Measurements from ENCODE around the gene LIN52.

The LIN52 gene

DNA sequence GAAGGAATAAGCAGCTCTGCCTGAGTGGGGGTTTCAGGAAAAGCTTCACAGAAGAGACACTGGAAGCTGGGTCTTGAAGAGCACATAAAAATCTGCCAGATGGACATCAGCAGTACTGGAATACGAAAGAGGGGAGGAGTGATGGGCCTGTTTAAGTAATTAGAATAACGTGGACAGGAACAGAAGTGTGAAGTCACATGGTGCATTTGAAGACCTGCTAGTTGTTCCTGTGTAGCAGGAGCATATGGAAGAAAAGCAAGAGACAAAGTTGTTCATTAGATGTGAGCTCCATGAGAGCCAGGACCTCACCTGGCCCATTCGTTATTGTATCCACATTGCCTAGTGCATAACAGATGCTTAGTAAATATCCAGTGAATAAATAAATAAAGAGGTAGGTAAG is 85.2 kb downstream of the LIN52 start:
- Mint-ChIP-seq H3K4me3 (no peak overlapping the region), H3K27ac (peak overlapping the region in 1 of 2 donors; percentile 3), H3K27me3 (no peaks in the 10 kb centered on the region), H3K9me3 (no peaks in the 10 kb centered on the region), H3K4me1 (ENCODE audit: low read depth in 2 of 2) (no peaks in the 10 kb centered on the region), H3K36me3 (ENCODE audit: insufficient read depth) (peaks cover 8% of the 10 kb centered on the region)
- ATAC-seq (replicated peaks) (no peak), DNase-seq (no peak)

DNA sequence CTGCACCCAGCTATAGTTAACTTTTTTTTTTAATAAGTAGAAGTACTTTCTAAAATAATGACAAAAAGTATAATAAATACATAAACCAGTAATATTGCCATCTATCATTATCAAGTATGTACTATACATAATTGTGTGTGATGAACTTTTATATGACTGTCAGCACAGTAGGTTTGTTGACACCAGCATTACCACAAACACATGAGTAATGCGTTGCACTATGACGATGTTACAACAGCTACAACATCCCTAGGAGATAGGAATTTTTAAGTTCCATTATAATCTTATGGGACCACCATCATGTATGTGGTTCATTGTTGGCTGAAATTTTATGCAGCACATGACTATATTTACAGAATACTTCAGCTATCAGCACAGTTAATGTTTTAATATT is 91.6 kb downstream of the LIN52 start:
- Mint-ChIP-seq H3K9me3 (no peaks in the 10 kb centered on the region), H3K4me1 (ENCODE audit: low read depth in 2 of 2) (no peaks in the 10 kb centered on the region), H3K4me3 (no peak overlapping the region), H3K27me3 (no peaks in the 10 kb centered on the region), H3K27ac (no peak overlapping the region), H3K36me3 (ENCODE audit: insufficient read depth) (no peaks in the 10 kb centered on the region)
- no peak for ATAC-seq (replicated peaks)
- no peak for DNase-seq

DNA sequence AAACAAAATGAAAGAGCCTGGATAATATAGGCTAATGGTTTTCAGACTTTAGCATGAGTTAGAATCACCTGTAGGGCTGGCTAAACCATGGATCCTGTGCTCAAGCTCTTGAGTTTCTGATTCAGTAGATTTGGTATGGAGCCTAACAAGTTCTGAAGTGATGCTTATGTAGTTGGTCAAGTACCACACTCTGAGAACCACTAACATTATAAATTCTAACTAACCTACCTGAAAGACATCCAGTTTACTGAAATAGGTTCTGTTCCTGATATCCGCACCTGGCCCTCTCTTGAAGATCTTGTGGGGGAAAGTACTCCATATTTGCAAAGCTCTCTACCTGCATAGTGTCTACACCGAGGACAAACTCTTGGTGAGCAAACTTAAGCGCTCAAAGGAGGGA is 95.1 kb downstream of the LIN52 start:
- Mint-ChIP-seq H3K9me3 (no peaks in the 10 kb centered on the region), H3K4me1 (ENCODE audit: low read depth in 2 of 2) (no peaks in the 10 kb centered on the region), H3K27ac (no peak overlapping the region), H3K4me3 (no peak overlapping the region), H3K27me3 (no peaks in the 10 kb centered on the region), H3K36me3 (ENCODE audit: insufficient read depth) (no peaks in the 10 kb centered on the region)
- ATAC-seq (replicated peaks) (no peak), DNase-seq (no peak)

DNA sequence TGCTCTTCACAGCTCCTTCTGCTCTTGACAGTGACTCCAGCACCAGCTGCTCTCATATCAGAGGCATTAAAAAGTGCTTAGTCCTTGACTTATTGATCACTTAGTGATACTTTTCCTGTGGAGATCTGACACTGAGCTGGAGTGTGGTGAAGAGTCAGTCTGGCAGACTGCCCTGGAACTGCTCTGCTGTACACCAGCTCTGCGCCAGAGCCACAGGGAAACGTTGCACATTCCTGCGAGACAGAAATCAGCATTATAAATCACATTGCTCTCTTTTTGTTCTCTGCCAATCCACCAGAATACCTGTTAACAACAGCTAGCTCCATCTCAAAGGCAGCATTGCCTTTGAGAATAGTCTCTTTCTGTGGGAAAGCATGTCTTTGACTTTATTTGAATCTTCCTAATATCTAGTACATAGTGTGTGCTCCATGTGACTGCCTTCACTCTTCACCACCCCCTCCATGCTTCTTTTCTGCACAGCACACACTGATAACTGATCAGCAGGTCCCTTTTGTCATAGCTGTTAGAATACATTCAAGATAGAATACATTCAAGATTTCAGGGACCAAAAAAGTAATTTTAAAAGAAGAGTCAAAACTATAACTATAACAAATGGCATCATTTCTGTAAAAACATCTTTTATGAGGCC is 106.3 kb downstream of the LIN52 start:
- peaks cover 6% of the 10 kb centered on the region for H3K36me3 Mint-ChIP-seq (ENCODE audit: insufficient read depth)
- H3K4me1 Mint-ChIP-seq (ENCODE audit: low read depth in 2 of 2): no peaks in the 10 kb centered on the region
- DNase-seq (no peak), ATAC-seq (replicated peaks) (no peak)
- H3K9me3 Mint-ChIP-seq: no peaks in the 10 kb centered on the region
- no peaks in the 10 kb centered on the region for H3K27me3 Mint-ChIP-seq
- no peak overlapping the region for H3K27ac Mint-ChIP-seq
- H3K4me3 Mint-ChIP-seq: no peak overlapping the region

DNA sequence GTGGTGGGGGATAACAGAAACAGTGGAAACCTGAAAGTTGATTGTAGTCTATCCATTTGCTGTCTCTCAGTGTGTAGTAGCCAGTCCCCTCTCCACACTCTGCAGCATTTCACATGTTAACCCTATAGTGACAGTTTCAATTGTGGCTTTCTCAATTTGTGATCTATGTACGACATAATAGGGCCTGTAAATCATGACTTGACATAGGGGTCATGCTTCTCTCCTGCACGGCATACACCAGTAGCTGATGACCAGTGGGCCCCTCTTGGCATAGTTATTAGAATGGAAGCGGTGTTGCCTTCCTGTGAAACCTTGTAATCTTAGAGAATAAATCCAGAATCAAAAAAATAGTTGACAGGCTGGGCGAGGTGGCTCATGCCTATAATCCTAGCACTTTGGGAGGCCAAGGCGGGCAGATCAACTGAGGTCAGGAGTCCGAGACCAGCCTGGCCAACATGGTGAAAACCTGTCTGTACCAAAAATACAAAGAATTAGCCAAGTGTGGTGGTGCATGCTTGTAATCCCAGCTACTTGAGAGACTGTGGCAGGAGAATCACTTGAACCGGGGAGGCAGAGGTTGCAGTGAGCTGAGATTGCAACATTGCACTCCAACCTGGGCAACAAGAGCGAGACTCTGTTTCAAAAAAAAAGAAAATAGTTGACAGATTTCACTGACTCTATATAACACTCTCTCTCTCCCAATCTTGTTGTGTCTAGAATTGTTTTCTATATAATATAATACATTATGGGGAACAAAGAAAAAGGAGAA is 109.9 kb downstream of the LIN52 start:
- Mint-ChIP-seq H3K4me3 (no peak overlapping the region), H3K27me3 (no peaks in the 10 kb centered on the region), H3K9me3 (no peaks in the 10 kb centered on the region), H3K4me1 (ENCODE audit: low read depth in 2 of 2) (no peaks in the 10 kb centered on the region), H3K27ac (no peak overlapping the region), H3K36me3 (ENCODE audit: insufficient read depth) (peaks cover 12% of the 10 kb centered on the region)
- ATAC-seq (replicated peaks) (no peak), DNase-seq (no peak)

DNA sequence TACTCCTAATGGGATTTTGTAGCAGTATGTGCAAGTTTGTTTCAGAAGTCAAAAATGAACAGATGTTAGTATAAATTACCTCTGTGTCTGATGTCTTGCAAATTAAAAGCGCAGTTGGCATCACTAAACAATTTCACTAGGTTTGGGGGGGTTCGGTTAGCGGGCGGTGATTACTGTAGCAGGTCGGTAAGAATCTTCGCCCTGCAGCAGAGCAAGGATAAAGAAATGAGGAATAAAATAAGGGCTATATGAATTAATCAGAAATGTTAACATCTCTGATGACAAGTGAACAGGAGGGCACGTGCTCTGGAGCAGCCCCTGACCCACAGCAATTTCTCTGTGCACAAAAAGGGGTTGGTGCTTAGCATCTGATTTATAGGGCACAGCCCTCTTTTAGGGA is 110.9 kb downstream of the LIN52 start:
- ATAC-seq (replicated peaks) (no peak), DNase-seq (no peak)
- no peak overlapping the region for H3K4me3 Mint-ChIP-seq
- no peaks in the 10 kb centered on the region for H3K9me3 Mint-ChIP-seq
- peaks cover 9% of the 10 kb centered on the region for H3K36me3 Mint-ChIP-seq (ENCODE audit: insufficient read depth)
- no peak overlapping the region for H3K27ac Mint-ChIP-seq
- no peaks in the 10 kb centered on the region for H3K4me1 Mint-ChIP-seq (ENCODE audit: low read depth in 2 of 2)
- H3K27me3 Mint-ChIP-seq: no peaks in the 10 kb centered on the region

DNA sequence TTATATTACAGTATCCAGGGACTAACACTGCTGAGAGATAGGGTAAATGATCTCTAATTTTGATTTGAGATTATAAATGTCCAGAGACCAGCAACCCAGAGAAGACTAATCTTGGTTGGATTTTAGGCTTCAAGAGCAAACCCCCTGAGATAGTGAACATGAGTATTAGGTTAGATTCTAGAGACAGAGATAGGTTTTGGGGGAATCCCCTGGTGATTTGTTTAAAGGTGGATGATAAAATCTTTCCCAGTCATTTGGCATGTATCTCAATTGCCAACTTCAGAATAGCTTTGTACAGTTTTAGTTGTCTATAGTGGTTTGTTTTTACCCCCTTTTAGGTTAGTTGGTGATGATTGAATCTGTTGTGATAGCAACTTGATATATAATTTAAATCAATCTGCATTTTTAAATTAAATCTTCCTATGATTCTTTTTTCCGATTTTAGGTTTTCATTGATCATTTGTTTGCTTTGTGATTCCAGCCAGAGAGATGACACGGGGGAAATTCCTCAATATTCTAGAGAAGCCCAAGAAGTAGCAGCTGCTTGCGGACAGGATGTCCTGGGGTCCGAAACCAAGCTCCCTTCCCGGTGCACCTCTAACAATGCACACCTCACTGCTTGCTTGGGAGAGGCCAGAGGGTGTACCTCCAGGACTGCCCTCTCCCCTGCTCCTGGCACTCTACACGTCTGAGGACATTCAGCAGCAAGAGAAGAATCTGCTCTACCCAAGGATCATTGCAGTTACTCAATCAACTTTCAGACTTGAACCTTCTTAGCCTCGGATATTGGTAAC is 113.9 kb downstream of the LIN52 start:
- no peak for ATAC-seq (replicated peaks)
- H3K36me3 Mint-ChIP-seq (ENCODE audit: insufficient read depth): peaks cover 13% of the 10 kb centered on the region
- H3K27ac Mint-ChIP-seq: peak overlapping the region in 1 of 2 donors; percentile 28

DNA sequence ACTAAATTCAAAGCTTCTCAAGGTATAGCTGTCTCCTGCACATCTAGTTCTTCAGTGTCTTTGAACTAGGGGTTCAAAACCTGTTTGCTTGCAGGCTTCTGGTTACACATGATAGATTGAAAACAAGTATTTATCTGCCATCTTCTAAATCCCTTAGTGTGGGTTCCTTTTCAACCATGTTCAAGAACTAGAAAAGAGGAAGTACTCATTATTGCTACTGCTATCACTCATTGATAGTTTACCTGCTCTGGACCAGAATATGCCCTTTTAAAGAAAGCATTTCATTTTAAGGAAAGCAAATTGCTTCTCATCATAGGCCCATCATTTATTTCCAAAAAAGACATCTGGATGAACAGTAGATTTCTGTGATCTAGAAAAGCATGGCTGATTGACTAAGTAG is 117.4 kb downstream of the LIN52 start:
- DNase-seq (no peak), ATAC-seq (replicated peaks) (no peak)
- H3K9me3 Mint-ChIP-seq: no peaks in the 10 kb centered on the region
- H3K27ac Mint-ChIP-seq: no peak overlapping the region
- H3K36me3 Mint-ChIP-seq (ENCODE audit: insufficient read depth): peaks cover 13% of the 10 kb centered on the region
- no peak overlapping the region for H3K4me3 Mint-ChIP-seq
- H3K4me1 Mint-ChIP-seq (ENCODE audit: low read depth in 2 of 2): no peaks in the 10 kb centered on the region
- H3K27me3 Mint-ChIP-seq: no peaks in the 10 kb centered on the region

More for the DNA sequence above, 113.9 kb downstream of the LIN52 start:
- H3K27me3 Mint-ChIP-seq: no peaks in the 10 kb centered on the region
- no peaks in the 10 kb centered on the region for H3K9me3 Mint-ChIP-seq
- no peak overlapping the region for H3K4me3 Mint-ChIP-seq
- H3K4me1 Mint-ChIP-seq (ENCODE audit: low read depth in 2 of 2): no peaks in the 10 kb centered on the region
- DNase-seq: no peak

DNA sequence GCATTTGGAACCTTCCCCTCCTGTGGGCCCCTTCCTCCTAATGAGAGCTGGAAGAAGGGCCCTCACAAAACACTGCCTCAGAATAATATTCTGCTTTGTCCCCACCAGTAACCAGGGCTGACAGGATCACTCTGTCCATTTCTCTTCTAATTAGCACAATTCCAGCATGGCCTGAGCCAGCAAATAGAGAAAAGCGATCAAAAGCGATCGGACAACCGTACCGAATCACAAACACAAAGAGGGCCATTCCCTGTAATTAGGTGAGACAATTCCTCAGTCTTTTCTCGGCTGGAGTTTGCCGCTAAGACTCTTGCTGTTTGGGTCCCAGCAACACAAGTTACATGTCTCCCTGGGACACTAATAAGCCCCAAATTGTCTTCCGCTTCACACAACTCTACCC is 118.9 kb downstream of the LIN52 start:
- Mint-ChIP-seq H3K36me3 (ENCODE audit: insufficient read depth) (peaks cover 12% of the 10 kb centered on the region), H3K4me3 (no peak overlapping the region), H3K27ac (no peak overlapping the region), H3K4me1 (ENCODE audit: low read depth in 2 of 2) (no peaks in the 10 kb centered on the region), H3K9me3 (no peaks in the 10 kb centered on the region), H3K27me3 (peaks cover 0 to 3% of the 10 kb centered on the region in 2 donors)
- no peak for ATAC-seq (replicated peaks)
- no peak for DNase-seq

DNA sequence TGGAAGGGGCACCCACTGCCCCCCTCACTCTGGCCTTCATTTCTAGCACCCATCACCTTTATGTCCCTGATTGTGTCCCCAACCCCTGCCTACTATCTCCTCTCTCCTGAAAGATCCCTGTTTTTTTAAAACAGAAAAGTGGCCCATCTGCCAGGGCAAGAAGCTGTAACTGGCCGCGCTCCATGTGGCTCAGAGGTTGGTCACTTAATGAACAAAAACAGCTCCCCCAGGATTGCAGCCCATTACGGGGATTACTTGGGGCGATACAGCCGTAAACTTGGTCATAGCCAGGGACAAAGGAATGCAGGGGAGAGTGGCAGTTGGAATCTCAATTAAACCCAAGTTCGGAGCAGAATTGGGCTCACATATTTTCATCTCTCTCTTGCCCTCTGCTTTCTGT is 119.7 kb downstream of the LIN52 start:
- ATAC-seq (replicated peaks) (no peak), DNase-seq (no peak)
- no peaks in the 10 kb centered on the region for H3K9me3 Mint-ChIP-seq
- H3K4me3 Mint-ChIP-seq: no peak overlapping the region
- no peaks in the 10 kb centered on the region for H3K4me1 Mint-ChIP-seq (ENCODE audit: low read depth in 2 of 2)
- peaks cover 0 to 10% of the 10 kb centered on the region in 2 donors for H3K27me3 Mint-ChIP-seq
- no peak overlapping the region for H3K27ac Mint-ChIP-seq
- peaks cover 7% of the 10 kb centered on the region for H3K36me3 Mint-ChIP-seq (ENCODE audit: insufficient read depth)

DNA sequence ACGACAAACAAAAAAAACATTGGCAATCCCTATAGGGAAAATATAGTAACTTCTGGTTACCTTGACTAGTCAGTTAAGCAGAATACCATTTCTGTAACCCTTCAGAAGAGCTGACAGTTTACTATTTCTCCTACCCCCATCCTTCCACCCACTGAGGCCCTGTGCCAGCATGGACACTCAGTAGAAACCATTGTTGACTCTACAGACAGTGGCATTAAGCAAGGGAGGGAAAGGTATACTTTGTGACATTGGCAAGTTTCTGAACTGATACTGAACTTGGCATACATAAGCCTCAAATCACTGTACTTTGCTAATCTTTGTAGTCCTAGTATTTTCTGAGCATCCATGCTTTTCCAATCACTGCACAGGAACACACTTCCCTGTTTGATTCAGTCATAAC is 121.1 kb downstream of the LIN52 start:
- Mint-ChIP-seq H3K4me3 (no peak overlapping the region), H3K27me3 (peaks cover 0 to 10% of the 10 kb centered on the region in 2 donors), H3K9me3 (no peaks in the 10 kb centered on the region), H3K27ac (no peak overlapping the region), H3K36me3 (ENCODE audit: insufficient read depth) (peaks cover 7% of the 10 kb centered on the region), H3K4me1 (ENCODE audit: low read depth in 2 of 2) (no peaks in the 10 kb centered on the region)
- no peak for ATAC-seq (replicated peaks)
- no peak for DNase-seq

DNA sequence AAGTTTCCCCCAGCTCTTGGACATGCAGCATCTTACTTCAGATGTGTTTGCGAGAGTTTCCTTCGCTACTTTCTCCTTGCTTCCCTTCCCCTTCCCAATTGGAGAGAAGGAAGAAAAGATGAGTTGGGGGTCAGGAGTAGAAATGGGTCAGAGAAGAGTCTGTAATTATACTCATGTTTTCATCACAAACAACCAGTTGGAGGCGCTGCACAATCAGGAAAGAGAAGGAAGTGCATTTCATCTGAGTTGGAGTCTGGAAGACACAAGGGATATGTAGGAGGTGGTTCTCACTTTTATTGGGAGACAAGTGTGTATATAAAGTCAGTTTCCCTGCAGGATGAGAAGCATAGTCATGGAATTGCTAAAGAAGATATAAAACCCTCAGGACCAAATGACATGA is 123.2 kb downstream of the LIN52 start:
- H3K9me3 Mint-ChIP-seq: no peaks in the 10 kb centered on the region
- no peak for DNase-seq
- ATAC-seq (replicated peaks): no peak
- no peak overlapping the region for H3K4me3 Mint-ChIP-seq
- peaks cover 5% of the 10 kb centered on the region for H3K36me3 Mint-ChIP-seq (ENCODE audit: insufficient read depth)
- H3K27ac Mint-ChIP-seq: no peak overlapping the region
- H3K27me3 Mint-ChIP-seq: peaks cover 0 to 10% of the 10 kb centered on the region in 2 donors
- H3K4me1 Mint-ChIP-seq (ENCODE audit: low read depth in 2 of 2): no peaks in the 10 kb centered on the region

DNA sequence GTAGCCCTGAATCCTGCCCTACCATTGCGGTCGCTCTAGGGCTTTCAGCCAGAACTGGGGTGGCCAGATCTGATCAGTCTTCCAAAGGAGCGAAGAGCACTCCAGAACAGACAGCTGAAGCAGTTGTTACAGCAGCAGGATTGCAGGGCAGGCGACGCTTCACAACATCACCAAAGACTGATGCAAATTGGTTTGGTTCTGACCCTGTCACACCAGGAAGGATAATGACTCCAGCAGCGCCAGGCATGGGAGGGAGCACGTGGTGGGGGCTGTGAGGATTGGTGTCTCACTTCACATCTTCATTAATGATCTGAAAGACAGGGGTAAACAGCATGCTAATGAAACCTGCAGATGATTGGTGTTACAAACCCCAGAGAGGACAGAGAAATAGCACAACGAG is 123.9 kb downstream of the LIN52 start:
- Mint-ChIP-seq H3K27me3 (peaks cover 0 to 12% of the 10 kb centered on the region in 2 donors), H3K27ac (no peak overlapping the region), H3K36me3 (ENCODE audit: insufficient read depth) (no peaks in the 10 kb centered on the region), H3K4me1 (ENCODE audit: low read depth in 2 of 2) (no peaks in the 10 kb centered on the region), H3K4me3 (no peak overlapping the region), H3K9me3 (no peaks in the 10 kb centered on the region)
- DNase-seq: no peak
- no peak for ATAC-seq (replicated peaks)

All from effector memory CD8-positive, alpha-beta T cell (primary cell).